Tibial nerve (tissue), 4 donors: ENCODE data around the gene RGS8.

ENCODE experiments used
- CTCF ChIP-seq, 5 experiments: fragments of 200-600 bp in 3 of 5; fragments of 450-650 bp in 2 of 5; sonication (generic) in 3 of 5; IDR thresholded peaks; one replicate each; pipeline ENCODE4 v1.5.1; 2016 to 2019; ENCODE audit warnings: antibody characterized with exemption in 5 of 5, mild to moderate bottlenecking in 3 of 5, moderate library complexity in 2 of 5
- EP300 ChIP-seq, 2 donors: sonication (generic); formaldehyde crosslinking; IDR thresholded peaks; one replicate each; pipeline ENCODE4 v1.6.1; 2017; ENCODE audit warnings: antibody characterized with exemption in 2 of 2, mild to moderate bottlenecking in 1 of 2

DNA sequence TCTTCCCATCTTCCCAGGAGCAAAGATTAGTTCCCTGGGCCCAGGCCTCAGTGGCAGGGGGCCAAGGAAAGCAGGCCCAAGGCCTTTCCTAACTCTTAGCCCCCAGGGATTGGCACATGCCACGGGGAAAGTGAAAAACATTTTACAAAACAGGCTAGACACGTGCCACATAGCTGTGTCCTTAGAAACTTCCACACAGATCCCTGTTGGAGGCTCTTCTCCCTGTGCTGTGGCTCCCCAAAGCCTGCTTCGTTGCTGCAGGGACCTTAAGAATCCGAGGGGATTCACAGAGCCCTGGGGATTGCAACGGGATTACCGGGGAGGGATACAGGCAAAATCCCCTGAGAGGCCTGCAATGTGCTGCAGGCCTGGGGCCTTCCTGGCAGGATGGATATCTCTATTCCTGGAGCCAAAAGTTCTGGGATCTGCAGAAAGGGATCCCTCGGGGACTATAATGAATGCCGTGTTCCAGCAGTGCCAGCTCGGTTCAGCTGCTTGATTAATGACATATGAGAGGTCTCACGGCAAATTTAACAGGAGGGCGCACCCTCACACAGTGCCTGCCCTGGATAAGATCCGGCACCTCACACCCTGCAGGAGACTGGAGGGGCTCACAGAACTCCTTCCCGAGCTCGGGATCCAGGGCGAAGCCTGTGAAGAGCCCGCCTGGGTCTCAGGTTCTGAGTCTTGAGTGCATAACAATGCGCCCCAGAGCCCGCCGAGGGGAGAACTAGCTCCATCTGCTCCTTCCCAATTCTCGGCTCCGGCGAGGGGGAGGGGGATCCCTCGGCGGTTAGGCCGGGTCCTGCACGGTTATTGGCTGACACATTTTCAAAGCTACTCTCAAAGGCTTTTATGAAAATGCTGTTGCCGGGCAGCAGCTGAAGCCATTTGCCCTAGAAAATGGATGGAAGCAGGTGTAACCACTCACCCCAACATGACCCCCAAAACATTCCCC is 15.3 kb upstream of the RGS8 start:
- TF ChIP-seq CTCF (IDR thresholded peaks at IDR 0.05) (no peak), EP300 (IDR thresholded peaks at IDR 0.05) (peak in 1 of 2 donors; percentile 46)
